Activated CD4-positive, alpha-beta T cell treated with anti-CD3 and anti-CD28 coated beads for 48 hours (primary cell): ENCODE results near the gene MRPS5.
"Not testable (repeated sequence)": the region's sequence is repeated elsewhere in the genome, so short reads cannot be mapped to it uniquely, and the experiment has no call there.

Experiments
- DNase-seq: peaks from one replicate; pipeline ENCODE4 v3.0.0-alpha.2; 2020

Gene MRPS5

DNA sequence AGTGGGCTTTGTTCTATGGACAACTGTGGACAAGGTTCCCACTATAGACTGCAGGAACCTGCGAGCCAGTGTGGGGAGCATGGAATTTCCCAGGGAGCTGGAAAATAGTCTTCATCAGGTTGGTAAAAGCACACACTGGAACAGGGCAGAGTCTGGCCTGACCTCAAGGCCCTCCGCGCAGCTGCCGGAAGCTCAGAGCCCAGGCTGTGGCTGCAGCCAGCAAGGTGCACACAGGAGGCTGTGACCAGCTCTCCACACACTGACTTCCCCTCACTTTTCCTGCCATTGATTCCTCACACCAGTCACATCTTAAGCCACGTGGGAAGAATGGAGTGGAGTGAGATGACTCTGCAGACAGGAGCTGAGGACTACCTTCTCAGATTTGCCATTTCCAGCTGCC lies 77.0 kb downstream of the MRPS5 start:
- DNase-seq = no peak

DNA sequence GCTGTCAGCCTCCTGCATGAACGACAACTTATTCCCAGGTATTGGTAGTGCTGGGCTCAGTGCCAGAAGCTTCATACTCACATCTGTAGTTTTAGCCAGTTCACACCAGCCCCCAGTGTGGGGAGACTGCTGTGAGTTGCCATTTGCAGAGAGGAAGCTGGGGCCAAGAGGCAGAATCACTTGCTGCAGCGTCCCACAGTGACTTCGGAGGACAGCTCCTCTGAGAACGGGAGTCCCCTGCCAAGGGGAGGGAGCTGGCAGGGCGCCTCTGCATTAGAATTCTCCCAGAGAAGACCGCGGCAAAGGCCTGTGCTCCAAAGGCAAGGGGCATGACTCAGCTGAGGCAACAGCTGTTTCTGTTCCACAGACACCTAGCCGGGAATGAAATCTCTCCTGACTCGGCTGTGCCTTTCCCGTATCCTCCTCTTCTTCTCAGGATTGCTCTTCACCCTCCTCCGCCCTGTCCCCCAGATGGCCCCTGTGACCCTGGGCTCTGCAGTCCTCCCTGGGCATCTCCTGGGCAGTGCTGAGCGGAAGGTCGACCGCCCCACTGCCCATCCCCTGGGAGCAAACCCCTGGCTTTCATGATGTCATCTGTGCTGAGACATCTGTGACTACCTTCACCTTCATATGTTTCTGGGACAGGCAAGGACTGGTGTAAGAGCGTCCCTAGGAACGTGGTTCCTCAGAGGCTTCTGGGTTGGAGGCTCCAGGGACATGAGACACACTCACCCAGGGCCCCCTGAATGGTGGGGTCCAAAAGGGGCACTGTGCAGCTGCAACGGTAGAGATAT lies 78.1 kb downstream of the MRPS5 start:
- peak; percentile 62 for DNase-seq

DNA sequence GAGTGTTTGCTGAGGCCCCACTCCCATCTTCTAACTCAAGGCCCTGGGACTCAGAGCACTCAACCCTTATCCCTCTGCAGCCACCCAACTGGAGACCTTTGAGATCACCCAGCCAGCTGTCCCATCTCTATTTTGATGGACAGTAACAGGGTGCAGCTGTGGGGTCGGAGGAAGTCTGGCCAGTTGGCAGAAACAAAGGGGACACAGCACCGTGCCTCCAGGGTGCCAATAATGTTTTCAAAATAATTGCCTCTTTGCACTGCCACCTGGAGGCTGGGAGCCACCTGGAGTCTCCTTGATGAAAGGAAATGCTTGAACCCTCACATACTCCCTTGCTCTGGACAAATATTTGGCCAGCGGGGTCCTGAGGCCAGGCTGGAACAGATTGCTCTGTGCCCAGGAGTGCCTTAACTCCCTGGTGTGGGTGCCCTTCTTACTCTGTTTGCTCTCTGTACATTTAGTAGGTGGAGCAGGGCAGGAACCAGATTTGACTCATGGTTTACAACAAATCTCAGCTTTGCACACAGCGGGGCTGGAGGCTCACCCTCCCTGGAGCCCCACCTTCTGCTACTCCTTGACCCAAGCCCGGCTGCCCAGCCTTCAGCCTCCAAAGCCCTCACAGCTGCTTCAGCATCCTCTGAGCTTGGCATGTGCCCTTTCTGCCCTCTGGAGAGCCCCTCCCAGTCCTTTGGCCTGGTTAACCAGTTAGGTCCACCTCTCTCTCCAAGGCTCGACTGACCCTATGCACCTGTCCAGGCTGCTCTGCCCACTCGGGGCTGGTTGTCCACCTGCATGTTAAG lies 78.9 kb downstream of the MRPS5 start:
- DNase-seq = no peak

DNA sequence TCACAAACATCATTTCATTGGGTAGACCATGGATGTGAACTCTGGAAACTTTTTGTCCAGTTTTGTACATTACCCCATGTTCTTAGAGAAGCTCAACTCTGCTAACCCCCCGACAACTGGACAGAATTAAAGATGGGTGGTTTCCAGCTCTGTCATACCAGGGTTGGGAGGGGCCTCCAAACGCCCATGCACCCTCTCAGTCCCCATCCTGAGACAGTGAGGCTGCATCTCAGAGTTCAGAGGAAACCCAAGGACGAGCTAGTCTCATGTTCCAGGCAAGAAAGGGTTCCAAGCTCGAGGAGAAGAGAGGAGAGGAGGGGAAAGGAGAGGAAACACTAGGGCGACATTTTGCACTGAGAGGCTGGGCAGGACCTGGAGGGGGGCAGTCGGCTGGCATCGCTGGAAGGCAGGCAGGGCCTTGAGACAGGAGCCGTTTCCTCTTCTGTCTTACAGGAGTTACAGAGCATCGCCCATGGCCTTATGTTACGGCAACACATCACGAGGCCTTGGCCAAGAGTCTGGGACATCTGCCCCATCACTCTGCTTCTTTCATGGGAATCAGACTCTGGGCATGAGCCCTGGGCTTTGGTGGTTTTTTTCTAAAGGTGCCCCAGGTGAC lies 79.7 kb downstream of the MRPS5 start:
- DNase-seq = peak; percentile 38

DNA sequence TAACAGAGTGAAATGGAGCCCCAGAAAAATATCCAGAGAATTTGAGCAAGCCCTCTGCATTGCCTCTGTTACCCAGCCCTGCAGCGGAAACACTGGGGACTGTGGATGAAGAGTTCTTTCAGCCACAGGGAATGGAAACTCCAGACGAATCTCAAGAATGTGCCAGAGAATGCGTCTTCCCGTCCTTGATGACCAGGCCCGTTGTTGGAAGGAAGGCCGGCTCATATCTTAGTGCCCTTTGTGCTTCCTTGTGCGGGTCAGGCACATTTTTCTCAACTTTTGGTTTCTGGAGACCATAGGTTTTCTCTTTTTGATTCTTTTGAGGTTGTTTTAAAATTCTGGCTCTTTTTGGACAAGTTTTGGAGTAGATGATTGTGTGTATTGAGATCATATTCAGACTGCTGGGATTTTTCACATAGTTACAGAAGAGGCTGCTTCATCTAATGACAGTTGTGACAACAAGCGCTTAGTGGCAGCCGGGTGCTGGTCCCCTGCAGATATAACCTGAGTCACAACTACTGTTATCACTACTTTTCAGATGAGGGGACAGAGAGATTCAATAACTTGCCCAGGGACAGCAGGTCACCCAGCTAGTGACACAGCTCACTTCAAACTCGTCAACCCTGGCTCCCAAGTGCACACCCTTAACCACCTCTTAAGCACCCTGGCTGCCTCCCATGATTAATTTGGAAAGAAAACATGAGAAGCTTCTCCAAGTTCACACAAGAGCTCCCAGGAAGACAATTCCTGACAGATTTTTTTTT lies 80.4 kb downstream of the MRPS5 start:
- peak; percentile 43 for DNase-seq

DNA sequence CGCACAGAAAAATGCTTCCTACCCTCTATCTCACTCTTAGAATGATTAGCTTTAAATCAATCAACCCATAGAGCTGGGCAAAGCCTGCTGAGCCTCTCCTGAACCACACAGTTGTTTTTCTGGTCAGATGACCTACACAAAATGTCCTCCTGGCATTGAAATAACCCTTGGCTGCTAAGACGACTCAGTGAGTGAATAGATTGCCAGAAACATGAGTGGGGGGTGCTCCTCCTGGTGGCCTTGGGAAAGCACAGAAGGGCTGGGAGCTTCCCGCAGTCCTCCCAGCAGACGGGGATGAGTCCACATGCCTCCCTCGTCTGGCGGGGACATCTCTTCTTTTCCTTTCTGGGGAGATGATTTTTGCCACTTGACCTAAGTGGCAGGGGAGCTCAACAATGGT lies 81.2 kb downstream of the MRPS5 start:
- no peak for DNase-seq

DNA sequence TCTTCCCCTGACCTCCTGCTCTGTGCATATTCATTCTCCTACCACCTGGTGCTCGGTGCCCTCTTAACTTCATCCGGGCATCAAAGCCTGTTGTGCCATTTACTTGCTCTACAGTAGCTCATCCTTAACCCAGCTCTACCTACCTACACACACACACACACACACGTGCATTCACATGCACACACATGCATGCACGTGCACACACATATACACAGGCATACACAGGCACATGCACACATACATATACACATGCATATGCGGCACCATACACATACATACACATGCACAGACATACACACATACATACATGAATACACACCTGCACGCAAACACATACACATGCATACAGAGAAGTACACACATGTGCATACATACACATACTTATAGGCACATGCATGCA lies 81.6 kb downstream of the MRPS5 start:
- no peak for DNase-seq

DNA sequence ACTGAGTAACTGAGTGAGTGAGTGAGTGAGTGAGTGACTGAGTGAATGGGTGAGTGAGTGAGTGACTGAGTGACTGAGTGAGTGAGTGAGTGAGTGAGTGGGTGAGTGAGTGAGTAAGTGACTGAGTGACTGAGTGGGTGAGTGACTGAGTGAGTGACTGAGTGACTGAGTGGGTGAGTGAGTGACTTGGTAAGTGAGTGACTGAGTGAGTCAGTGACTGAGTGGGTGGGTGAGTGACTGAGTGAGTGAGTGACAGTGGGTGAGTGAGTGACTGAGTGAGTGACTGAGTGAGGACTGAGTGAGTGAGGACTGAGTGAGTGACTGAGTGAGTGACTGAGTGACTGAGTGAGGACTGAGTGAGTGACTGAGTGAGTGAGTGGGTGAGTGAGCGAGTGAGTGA lies 82.2 kb downstream of the MRPS5 start:
- peak; percentile 47 for DNase-seq

DNA sequence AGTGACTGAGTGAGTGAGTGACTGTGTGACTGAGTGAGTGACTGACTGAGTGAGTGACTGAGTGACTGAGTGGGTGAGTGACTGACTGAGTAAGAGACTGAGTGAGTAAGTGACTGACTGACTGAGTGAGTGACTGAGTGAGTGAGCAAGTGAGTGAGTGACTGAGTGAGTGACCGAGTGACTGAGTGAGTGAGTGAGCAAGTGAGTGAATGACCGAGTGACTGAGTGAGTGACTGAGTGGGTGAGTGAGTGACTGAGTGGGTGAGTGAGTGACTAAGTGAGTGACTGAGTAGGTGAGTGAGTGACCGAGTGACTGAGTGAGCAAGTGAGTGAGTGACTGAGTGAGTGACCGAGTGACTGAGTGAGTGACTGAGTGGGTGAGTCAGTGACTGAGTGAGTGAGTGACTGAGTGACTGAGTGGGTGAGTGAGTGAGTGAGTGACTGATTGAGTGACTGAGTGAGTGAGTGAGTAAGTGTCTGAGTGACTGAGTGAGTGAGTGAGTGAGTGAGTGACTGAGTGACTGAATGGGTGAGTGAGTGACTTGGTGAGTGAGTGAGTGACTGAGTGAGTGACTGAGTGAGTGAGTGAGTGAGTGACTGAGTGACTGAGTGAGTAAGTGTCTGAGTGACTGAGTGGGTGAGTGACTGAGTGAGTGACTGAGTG lies 82.8 kb downstream of the MRPS5 start:
- DNase-seq = no peak

DNA sequence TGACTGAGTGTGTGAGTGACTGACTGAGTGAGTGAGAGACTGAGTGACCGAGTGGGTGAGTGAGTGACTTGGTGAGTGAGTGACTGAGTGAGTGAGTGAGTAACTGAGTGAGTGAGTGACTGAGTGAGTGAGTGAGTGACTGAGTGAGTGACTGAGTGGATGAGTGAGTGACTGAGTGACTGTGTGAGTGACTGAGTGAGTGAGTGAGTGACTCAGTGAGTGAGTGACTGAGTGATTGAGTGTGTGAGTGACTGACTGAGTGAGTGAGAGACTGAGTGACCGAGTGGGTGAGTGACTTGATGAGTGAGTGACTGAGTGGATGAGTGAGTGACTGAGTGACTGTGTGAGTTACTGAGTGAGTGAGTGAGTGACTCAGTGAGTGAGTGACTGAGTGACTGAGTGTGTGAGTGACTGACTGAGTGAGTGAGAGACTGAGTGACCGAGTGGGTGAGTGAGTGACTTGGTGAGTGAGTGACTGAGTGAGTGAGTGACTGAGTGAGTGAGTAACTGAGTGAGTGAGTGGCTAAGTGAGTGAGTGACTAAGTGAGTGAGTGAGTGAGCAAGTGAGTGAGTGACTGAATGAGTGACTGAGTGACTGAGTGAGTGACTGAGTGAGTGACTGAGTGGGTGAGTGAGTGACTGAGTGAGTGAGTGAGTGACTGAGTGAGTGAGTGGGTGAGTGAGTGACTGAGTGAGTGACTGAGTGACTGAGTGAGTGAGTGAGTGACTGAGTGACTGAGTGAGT lies 83.6 kb downstream of the MRPS5 start:
- DNase-seq = not testable (repeated sequence)

DNA sequence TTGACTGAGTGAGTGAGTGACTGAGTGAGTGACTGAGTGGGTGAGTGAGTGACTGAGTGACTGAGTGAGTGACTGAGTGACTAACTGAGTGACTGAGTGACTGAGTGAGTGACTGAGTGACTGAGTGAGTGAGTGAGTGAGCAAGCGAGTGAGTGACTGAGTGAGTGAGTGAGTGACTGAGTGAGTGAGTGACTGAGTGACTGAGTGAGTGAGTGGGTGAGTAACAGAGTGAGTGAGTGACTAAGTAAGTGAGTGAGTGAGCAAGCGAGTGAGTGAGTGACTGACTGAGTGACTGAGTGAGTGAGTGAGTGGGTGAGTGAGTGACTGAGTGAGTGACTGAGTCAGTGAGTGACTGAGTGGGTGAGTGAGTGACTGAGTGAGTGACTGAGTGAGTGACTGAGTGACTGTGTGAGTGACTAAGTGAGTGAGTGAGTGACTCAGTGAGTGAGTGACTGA lies 84.2 kb downstream of the MRPS5 start:
- no peak for DNase-seq

DNA sequence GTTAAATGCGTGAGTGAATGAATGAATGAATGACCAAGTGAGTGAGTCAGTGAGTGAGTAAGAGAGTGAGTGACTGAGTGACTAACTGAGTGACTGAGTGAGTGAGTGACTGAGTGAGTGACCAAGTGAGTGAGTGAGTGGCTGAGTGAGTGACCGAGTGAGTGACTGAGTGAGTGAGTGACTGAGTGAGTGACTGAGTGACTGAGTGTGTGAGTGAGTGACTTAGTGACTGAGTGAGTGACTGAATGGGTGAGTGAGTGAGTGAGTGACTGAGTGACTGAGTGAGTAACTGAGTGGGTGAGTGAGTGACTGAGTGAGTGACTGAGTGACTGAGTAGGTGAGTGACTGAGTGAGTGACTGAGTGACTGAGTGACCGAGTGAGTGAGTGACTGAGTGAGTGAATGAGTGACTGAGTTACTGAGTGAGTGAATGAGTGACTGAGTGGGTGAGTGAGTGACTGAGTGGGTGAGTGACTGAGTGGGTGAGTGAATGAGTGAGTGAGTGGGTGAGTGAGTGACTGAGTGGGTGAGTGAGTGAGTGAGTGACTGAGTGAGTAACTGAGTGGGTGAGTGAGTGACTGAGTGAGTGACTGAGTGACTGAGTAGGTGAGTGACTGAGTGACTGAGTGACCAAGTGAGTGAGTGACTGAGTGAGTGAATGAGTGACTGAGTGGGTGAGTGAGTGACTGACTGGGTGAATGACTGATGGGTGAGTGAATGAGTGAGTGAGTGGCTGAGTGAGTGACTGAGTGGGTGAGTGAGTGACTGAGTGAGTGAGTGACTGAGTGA lies 84.8 kb downstream of the MRPS5 start:
- DNase-seq = no peak
